Mononuclear cell (primary cell): ENCODE data around the gene LRRFIP1. TPM values are rescaled to one million over a fixed set of nuclear protein-coding genes. Genes with fewer than 3 reads are reported as not detected.
"Not testable (repeated sequence)": the region's sequence is repeated elsewhere in the genome, so short reads cannot be mapped to it uniquely, and the experiment has no call there.

ENCODE experiments used
- H3K27me3 ChIP-seq: 2 replicates; pipeline ENCODE4 v1.6.0; 2011; ENCODE audit warnings: low read length, control low read depth; ENCODE audit not compliant: insufficient read depth
- H3K4me1 ChIP-seq: 2 replicates; pipeline ENCODE4 v1.5.1; 2011; ENCODE audit warnings: mild to moderate bottlenecking, low read length, control low read depth; ENCODE audit not compliant: insufficient read depth
- H3K4me3 ChIP-seq: 2 replicates; pipeline ENCODE4 v1.5.1; 2011; ENCODE audit warnings: mild to moderate bottlenecking, low read length, moderate library complexity
- H3K9me3 ChIP-seq: 2 replicates; pipeline ENCODE4 v1.5.1; 2011; ENCODE audit warnings: low read depth, mild to moderate bottlenecking, control low read depth, low read length
- total RNA-seq: library from RNA; depleted of rRNA; stranded (reverse); fragments of >200 nt; gene quantifications from one replicate; pipeline ENCODE4 v1.2.3, GENCODE V29; 2012

The LRRFIP1 gene
- total RNA-seq, 1 donor, result 128 TPM

DNA sequence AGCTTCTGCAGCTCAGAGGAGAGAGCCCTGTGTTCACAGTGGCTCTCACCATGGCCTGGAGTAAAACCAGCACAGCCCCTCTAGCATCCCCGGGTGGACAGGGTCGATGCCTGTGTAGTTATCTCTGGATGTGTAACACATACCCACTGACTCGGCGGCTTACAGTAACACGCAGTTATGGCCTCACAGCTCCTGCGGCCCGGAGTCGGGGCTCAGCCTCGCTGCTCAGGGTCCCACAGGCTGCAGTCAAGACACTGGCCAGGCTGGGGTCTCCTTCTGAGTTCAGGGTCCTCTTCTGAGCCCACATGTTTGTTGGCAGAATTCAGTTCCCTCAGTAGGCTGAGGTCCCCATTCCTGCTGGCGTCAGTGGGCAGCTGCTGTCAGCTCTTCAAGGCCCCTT lies 34.4 kb upstream of the LRRFIP1 start:
- Histone ChIP-seq H3K4me1 (peaks cover 6% of the 10 kb centered on the region), H3K27me3 (no peaks in the 10 kb centered on the region), H3K9me3 (no peaks in the 10 kb centered on the region), H3K4me3 (no peak overlapping the region)

DNA sequence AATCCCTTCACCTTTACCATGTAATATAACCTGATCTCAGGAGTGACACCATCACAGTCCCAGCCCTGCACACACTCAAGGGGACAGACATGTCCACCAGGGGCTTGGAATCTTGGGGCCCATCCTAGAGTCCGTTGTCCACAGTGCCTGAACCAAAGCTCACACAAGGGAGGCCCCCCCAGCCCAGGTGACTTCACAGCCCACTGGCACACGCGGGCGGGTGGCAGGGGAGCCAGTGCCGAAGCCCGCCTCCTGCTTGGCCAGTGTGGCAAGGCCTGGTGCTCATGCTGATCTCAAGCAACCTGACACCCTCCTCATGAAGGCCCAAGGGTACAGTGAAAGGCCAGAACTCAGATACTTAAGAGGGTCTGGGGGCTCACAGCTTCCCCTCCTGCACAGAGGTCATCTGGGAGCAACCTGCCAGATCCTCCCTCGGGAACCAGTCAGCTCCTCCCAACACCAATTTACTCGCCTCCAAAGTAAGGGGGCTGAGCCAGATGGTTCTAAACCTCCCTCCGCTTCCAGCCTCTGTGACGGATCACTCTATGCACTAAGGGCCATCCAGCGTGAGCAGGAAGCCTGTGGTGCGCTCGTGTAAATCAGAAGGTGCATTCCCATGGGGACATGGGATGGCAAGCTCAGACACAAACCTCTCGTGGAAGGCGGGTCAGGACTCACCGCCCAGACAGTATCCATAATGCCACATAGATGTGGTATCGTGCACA lies 33.6 kb upstream of the LRRFIP1 start:
- Histone ChIP-seq H3K27me3 (no peaks in the 10 kb centered on the region), H3K4me1 (peaks cover 6% of the 10 kb centered on the region), H3K4me3 (no peak overlapping the region), H3K9me3 (no peaks in the 10 kb centered on the region)

DNA sequence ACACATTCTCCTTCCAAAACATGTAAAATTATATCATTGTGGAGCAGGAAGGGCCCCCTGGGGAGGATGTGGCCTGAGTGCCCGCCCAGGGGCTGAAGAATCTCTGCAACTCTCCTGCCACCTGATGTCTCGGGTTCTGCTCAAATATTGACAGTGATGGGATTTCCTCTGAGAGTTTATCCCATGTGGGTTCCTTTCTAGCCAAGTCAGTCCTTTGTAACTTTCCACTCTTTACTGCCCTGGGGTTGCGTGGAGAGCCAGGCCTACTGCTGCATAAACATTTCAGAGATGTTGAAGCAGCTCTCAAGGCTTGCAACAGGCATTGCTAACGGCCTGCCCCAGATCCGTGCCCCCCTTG lies 32.9 kb upstream of the LRRFIP1 start:
- Histone ChIP-seq H3K9me3 (no peaks in the 10 kb centered on the region), H3K4me1 (peaks cover 6% of the 10 kb centered on the region), H3K4me3 (no peak overlapping the region), H3K27me3 (no peaks in the 10 kb centered on the region)

DNA sequence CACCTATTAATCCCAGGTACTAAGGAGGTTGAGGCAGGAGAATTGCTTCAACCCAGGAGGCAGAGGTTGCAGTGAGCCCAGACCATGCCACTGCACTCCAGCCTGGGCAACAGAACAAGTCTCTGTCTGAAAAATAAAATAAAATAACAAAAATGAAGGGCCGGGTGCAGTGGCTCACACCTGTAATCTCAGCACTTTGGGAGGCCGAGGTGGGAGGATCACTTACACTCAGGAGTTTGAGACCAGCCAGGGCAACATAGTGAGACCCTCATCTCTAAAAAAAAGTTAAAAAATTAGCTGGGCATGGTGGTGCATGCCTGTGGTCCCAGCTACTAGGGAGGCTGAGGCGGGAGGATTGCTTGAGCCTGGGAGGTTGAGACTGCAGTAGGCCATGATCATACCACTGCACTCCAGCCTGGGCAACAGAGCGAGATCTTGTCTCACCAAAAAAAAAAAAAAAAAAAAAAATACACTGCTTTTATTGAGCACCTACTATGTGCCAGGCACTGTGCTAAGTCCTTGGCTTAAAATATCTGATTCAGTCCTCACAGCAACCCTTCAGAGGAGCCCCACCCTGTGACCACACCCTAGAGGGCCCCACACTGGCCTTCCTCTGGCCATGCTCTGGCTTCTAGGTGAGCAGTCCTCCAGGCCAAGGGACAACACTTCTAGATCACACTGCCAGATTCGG lies 31.4 kb upstream of the LRRFIP1 start:
- H3K4me3 ChIP-seq, H3K27me3 ChIP-seq, H3K9me3 ChIP-seq, H3K4me1 ChIP-seq: not testable (repeated sequence)

DNA sequence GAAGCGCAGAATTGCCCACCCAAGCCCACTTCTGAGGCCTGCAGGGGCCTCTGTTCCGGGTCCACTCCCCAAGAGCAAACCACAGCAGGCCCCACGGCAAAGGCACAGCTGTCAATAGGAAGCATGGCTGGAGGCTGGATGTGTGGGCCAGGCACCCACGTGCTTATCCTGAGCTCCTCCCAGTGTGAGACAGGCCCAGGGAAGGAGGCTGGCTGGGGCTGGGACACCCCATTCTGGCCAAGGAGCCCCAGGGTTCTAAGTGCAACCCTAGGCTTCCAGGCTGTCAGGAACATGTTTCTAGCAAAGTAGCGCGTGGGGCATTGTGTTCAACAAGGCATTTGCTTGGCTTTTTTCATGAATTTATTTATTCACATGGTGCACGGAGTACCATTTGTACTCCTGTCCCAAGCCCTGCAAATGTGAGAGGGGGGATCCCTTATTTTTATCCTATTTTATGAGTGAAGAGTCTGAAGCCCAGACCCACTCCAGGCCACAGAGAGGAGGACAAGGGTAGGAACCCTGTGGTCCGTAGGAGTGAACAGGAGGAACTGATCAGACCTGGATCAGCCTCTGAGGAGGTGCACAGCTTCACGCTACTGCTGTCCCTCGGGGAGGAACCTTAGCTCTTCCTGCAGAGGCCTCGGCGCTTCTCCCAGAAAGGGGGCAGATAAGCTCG lies 30.7 kb upstream of the LRRFIP1 start:
- peaks cover under 1% of the 10 kb centered on the region for H3K4me1 ChIP-seq
- H3K9me3 ChIP-seq, result no peaks in the 10 kb centered on the region
- no peaks in the 10 kb centered on the region for H3K27me3 ChIP-seq
- H3K4me3 ChIP-seq, result no peak overlapping the region

DNA sequence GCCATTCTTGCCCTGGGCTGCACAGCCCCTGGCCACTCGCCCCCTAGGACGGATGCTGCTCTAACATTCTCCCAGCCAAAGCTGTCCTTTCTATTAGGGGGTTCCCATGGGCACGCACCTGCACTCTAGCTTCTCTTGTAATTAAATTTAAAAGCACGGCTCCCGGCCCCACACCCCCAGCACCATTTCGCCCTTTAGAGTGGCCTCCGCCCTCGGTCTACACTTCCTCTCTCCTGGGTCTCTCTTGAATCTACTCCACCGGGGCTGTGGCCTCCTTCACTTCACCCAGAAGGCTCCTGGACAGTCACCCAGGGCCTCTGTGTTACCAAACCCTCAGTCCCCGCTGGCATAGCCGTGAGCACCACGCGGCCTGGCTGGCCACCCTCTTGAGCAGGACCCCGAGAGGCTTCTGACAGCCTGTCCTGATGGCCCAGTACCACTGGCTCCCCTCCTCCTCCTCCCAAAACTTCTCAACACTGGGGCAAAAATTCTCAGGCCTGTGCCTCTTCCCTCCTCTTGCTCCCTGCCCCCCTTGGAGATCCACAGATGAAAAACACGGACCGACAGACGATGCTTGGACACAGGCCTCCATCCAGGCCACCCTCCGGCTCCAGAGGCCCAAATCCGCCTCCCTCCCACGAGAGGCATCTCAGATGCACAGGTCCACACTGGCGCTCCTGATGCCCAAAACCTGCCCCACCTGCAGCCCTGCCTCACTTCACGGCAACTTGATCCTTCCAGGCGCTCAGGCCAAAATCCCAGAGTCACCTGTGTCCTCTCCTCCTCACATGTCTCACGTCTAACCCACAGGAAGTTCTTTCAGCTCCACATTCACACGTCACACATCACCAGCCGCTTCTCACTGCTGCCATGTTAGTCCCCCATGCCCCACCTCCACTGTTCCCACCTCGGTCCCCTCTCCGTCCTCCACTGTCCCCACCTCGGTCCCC lies 29.9 kb upstream of the LRRFIP1 start:
- Histone ChIP-seq H3K9me3 (no peaks in the 10 kb centered on the region), H3K4me3 (no peak overlapping the region), H3K27me3 (no peaks in the 10 kb centered on the region), H3K4me1 (no peaks in the 10 kb centered on the region)

DNA sequence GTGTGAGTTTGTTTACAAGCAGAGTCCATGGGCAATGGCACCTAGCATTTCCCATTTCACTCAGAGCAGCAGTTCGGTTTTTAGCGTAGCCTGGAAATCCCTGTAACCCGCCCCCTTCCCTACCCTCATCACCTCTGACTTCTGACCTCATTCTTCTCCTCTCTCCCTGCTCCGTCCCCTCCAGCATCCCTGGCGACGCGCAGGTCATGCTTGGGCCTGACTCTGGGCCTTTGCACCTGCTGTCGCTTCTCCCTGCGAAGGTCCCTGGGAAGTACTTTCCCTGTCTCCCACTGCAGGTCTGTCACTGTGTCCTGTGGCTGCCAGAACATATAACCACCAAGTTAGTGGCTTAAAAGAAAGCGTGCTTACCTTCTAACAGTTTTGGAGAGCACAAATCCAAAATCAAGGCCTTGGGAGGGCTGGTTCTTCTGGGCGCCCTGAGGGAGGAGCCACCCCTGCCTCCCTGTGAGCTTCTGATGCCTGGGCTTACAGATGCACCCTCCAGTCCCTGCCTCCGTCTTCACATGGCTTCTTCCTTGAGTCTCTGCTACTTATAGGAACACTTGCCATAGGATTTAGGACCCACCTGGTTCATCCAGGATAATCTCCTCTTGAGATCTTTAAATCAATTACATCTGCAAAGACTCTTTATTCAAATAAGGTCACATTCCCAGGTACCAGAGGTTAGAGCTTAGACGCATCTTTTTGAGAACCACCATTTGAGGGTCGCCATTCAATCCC lies 28.7 kb upstream of the LRRFIP1 start:
- Histone ChIP-seq H3K4me3 (no peak overlapping the region), H3K9me3 (no peaks in the 10 kb centered on the region), H3K27me3 (no peaks in the 10 kb centered on the region), H3K4me1 (peaks cover 7% of the 10 kb centered on the region)

DNA sequence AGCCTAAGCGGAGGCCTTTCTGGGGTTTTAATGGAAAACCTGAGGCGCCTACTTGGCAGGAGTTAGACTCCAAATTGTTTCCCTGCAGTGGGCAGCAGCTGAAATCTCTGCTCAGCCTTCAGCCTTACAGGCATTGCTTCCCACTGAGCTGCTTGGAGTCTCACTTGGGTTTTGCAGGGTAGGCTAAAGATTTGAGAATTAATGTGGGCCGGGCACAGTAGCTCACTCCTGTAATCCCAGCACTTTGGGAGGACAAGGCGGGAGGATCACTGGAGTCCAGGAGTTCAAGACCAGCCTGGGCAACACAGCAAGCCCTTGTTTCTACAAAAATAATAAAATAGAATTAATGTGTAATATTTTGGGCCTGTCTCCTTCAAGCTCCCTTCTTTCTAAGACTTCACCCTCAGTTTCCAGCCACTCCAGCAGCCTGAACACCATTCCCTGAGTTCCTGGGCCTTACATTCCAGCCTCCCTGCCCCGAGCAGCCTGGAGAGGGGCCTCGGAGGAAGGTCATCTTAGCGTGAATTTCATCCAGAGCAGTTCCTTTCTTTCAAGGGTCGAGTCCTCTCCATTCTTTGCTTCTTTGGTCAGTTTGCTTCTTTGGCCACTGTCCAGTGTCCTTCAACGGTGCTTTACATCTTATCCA lies 27.8 kb upstream of the LRRFIP1 start:
- Histone ChIP-seq H3K9me3 (no peaks in the 10 kb centered on the region), H3K4me1 (peaks cover 17% of the 10 kb centered on the region), H3K4me3 (no peak overlapping the region), H3K27me3 (no peaks in the 10 kb centered on the region)

DNA sequence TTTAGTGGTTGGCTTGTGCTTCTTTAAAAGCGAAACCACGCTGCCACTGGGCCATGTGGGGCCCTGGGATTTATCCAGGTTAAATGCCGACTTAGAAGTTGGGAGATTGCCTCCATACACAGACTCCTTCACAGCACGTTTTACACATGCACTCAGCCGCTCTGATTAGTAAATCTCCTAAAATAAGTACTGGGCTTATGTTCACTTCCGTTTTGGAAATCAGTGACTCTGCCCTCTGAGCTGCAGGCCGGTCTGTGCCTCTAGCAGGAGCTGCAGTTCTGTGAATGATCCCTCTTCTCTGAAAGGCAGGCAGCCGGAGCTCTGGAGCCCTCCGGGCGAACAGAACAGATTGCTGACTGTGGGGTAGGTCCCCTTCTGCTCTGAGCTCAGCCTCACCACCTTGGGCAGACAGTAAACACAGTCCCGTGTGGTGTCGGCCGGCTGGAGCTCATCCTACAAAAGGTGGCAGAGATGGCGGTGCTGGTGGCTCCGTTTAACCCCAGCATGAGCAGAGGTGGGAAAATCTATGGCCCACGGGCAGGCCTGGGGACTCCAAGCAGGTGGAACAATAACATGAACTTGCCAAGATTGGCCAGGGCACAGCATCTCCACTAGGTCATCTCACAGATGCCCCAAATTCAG lies 27.1 kb upstream of the LRRFIP1 start:
- H3K4me1 ChIP-seq, result peaks cover 18% of the 10 kb centered on the region
- H3K4me3 ChIP-seq, result no peak overlapping the region
- no peaks in the 10 kb centered on the region for H3K9me3 ChIP-seq
- no peaks in the 10 kb centered on the region for H3K27me3 ChIP-seq

DNA sequence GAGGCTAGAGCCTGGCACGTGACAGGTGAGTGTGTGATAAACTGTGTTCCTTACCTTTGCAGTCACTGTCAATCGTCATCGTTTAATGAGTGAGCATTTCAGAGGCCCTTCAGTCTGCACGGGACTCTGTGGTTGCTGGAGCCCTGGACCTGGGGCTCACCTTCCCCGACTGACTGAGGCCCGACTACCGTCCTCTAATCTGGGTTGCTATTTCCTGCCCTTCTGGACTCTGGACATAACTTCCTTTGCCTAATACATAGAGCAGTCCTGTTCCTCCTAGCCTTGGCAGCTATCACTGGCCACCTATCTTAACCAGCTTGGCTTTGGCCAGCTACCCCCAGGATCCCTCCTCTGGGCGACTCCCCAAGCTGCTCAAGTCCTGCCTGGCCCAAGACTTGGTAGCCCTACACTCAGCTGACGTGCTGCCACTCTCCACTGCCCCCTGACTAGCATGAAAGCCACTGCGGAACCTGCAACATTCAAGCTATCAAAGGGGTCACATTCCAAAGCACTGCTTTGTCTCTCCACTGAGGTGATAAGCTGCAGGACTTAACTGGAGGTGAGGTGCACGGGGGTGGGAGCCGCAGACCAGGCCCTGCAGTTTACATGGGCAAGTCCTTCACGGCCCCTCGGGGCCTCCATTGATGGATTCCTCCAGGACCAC lies 25.8 kb upstream of the LRRFIP1 start:
- peaks cover 18% of the 10 kb centered on the region for H3K4me1 ChIP-seq
- H3K27me3 ChIP-seq, result no peaks in the 10 kb centered on the region
- no peak overlapping the region for H3K4me3 ChIP-seq
- no peaks in the 10 kb centered on the region for H3K9me3 ChIP-seq

DNA sequence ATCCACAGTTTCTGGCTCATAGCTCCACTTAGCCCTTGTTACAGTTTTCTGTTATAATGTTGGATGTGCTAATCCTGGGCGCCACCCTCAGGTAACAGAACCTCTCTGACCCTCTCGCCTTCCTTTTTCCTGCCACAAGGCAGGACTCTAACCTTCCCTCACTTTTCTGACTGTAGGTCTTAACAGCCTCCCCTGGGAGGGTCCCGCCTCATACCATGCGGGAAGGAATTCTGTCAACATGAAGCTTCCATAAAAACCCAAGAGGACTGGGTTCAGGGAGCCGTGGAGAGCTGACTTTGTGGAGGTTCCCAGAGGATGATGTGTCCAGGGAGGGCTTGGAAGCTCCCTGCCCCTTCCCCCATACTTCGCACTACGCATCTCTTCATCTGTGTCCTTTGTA lies 25.0 kb upstream of the LRRFIP1 start:
- Histone ChIP-seq H3K4me1 (peaks cover 18% of the 10 kb centered on the region), H3K27me3 (no peaks in the 10 kb centered on the region), H3K9me3 (no peaks in the 10 kb centered on the region), H3K4me3 (no peak overlapping the region)

DNA sequence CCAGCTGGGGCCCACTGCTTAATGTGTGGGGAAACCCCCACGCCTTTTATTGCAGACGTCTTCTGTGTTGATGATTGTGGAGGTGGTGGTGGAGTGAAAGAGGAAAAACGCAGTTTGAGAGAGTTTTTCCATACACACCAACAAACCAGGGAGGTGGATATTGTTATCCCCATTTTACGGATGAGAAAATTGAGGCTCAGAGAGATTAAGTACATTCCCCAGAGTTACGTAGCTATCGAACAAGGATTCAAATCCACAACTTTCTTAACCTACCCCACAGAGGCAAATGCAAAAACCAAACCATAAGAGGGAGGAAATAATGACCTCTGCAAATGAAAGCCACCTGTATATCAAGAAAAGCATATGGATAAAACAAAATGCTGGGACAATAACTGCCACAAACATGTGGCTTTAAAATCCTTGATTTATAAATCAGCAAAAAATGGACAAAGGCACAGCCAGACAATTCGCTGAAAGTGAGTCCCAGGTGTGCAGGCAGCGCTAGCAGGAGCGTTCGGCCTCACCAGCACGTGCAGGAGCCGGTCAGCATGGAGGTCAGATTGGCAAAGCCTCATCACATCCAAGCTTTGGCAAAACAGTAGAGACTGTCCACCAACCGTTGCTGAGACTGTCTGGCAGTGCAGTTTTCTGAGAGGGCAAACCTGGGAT lies 24.2 kb upstream of the LRRFIP1 start:
- H3K4me1 ChIP-seq, result peaks cover 18% of the 10 kb centered on the region
- no peaks in the 10 kb centered on the region for H3K9me3 ChIP-seq
- H3K27me3 ChIP-seq, result no peaks in the 10 kb centered on the region
- H3K4me3 ChIP-seq, result no peak overlapping the region
